SKM-1 (cell line): ENCODE results near the gene TMEM178B.
"Not testable (repeated sequence)": the region's sequence is repeated elsewhere in the genome, so short reads cannot be mapped to it uniquely, and the experiment has no call there.

Experiments
- DNase-seq: peaks from one replicate; lab custom pipeline; 2025; ENCODE audit not compliant: unreplicated experiment; lab: John Stamatoyannopoulos, UW

Gene TMEM178B

GRCh38 chr7:141142058-141142457 is 68.2 kb downstream of the TMEM178B start:
- DNase-seq: no peak

GRCh38 chr7:141144921-141145629 is 71.2 kb downstream of the TMEM178B start:
- DNase-seq: no peak

- DNase-seq: no peak
These were observed 71.7 kb downstream of the TMEM178B start for GRCh38 chr7:141145630-141145982.

GRCh38 chr7:141147482-141147881 is 73.6 kb downstream of the TMEM178B start:
- no peak for DNase-seq

- no peak for DNase-seq
These were observed 76.6 kb downstream of the TMEM178B start for GRCh38 chr7:141150465-141150864.

- DNase-seq: no peak
These were observed 77.9 kb downstream of the TMEM178B start for GRCh38 chr7:141151746-141152145.

GRCh38 chr7:141153231-141153630 is 79.4 kb downstream of the TMEM178B start:
- DNase-seq: no peak

- DNase-seq: no peak
These were observed 80.4 kb downstream of the TMEM178B start for GRCh38 chr7:141154131-141154732.

- no peak for DNase-seq
These were observed 82.5 kb downstream of the TMEM178B start for GRCh38 chr7:141156407-141156806.

GRCh38 chr7:141157138-141157765 is 83.4 kb downstream of the TMEM178B start:
- DNase-seq: no peak

GRCh38 chr7:141158561-141158960 is 84.7 kb downstream of the TMEM178B start:
- no peak for DNase-seq

- DNase-seq: no peak
These were observed 86.5 kb downstream of the TMEM178B start for GRCh38 chr7:141160246-141160860.

GRCh38 chr7:141161550-141162535 is 88.0 kb downstream of the TMEM178B start:
- no peak for DNase-seq

- DNase-seq: no peak
These were observed 91.7 kb downstream of the TMEM178B start for GRCh38 chr7:141165521-141165920.

- DNase-seq: no peak
These were observed 93.1 kb downstream of the TMEM178B start for GRCh38 chr7:141166926-141167325.

- no peak for DNase-seq
These were observed 93.6 kb downstream of the TMEM178B start for GRCh38 chr7:141167381-141167964.

GRCh38 chr7:141169157-141169556 is 95.3 kb downstream of the TMEM178B start:
- not testable (repeated sequence) for DNase-seq

- DNase-seq: not testable (repeated sequence)
These were observed 101.9 kb downstream of the TMEM178B start for GRCh38 chr7:141175728-141176127.

GRCh38 chr7:141177120-141177519 is 103.3 kb downstream of the TMEM178B start:
- DNase-seq: not testable (repeated sequence)

- no peak for DNase-seq
These were observed 104.7 kb downstream of the TMEM178B start for GRCh38 chr7:141178486-141179135.
